ENCODE results near the gene SRP14.

DNA sequence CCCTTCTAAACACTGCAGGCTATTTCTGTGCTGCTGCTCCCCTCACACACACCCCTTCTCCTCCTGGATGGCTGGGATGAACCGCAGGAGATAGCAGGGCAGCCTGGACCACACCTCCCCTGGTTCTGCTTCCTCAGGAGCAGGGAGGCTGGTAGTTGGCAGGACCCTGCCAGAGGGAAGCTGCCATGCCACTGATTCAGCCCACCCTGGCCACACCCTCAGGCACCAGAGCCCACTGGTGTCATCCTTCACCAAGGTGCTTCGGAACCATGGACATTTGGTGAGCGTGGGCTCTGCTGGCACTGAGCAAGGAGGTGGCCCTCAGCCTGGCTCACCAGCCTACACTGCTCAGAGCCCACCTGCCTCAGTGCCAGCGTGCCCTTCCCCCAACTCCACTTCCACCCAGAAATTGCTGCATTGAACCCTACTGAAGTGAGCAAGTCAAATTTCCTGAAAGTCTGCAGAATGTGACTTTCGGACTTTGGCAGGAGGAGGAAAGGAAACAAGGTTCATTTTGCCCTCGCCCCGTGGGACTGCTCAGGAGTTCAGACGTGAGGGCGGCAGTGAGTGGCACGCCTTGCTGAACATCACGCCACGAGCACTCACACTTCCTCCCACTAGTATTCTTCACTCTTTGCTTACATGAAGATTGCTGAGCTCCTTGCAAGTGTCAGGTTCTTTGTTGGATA, 43.4 kb upstream of the SRP14 start:
- TF ChIP-seq CTCF (IDR thresholded peaks at IDR 0.05; ENCODE audit: insufficient read depth, low read depth, low read length) (no peak), EZH2 (IDR thresholded peaks at IDR 0.05; ENCODE audit: insufficient read depth, low read length) (no peak)
